ENCODE data around the gene ALKBH5. TPM values are rescaled to one million over a fixed set of nuclear protein-coding genes. Genes with fewer than 3 reads are reported as not detected.

ALKBH5 gene
- total RNA-seq, 2 donors from 2014 or later, result 45.4 to 48.8 TPM

DNA sequence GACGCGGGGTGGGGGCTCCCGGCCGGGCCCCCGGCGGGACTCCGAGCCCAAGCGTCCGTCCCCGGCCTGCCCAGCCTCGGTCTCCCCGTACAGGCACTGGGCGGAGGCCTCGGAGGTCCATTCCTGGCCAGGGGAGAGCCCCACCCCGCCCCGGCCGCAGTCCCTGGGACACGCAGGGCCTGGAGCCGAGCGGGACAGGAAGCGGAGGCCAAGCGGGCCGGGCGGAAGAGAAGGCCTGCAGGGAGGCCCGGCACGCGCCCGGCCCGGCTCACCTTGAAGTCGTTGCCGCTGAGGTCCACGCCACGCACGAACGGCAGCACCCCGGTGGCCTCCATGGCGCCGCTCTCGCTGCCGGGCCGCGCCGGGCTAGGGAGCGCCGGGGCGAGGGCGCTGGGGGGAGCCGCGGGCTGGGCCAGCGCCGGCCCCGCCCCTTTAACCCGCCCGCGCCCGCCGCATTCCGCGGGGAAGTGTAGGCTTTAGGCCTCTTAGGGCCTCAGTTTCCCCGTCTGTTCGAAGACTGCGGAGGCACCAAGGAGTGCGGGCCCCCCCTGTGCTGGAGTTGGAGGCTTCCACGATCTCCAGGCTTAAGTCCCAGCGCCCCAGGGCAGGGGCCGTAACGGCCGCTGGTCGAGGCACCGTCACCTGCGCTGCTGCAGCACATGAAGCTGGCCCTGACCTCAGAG, 74.9 kb downstream of the ALKBH5 start, which contains the start of gene FLII:
FLII (minus strand) TSS at position 383 of the 683 bp plus-strand sequence; CDS start at position 335, 48 bp downstream.
- ATAC-seq, result peak; percentile 49
- Histone ChIP-seq H3K4me3 (peak within 1 kb of the TSS; percentile 49 to 94), H3K36me3 (replicated peaks in 1 of 2; ENCODE audit: insufficient read depth in 1 of 2, low read depth in 2 of 2) (peaks cover 10 to 20% of the 10 kb centered on the region in 2 donors), H3K27me3 (no peaks in the 10 kb centered on the region), H3K9me3 (no peaks in the 10 kb centered on the region), H3K4me1 (peaks cover 51% of the 10 kb centered on the region), H3K27ac (peak within 1 kb of the TSS; percentile 89 to 99 (median 97))
- peak; percentile 45 to 68 (median 60) for DNase-seq
- intact Hi-C loops (cut with DNase I), result no loop called here
- WGBS, 2 donors, result 0 to 1% methylated on average over 9 to 71 of the region's 71 CpGs
- TF ChIP-seq, protein P1, sequence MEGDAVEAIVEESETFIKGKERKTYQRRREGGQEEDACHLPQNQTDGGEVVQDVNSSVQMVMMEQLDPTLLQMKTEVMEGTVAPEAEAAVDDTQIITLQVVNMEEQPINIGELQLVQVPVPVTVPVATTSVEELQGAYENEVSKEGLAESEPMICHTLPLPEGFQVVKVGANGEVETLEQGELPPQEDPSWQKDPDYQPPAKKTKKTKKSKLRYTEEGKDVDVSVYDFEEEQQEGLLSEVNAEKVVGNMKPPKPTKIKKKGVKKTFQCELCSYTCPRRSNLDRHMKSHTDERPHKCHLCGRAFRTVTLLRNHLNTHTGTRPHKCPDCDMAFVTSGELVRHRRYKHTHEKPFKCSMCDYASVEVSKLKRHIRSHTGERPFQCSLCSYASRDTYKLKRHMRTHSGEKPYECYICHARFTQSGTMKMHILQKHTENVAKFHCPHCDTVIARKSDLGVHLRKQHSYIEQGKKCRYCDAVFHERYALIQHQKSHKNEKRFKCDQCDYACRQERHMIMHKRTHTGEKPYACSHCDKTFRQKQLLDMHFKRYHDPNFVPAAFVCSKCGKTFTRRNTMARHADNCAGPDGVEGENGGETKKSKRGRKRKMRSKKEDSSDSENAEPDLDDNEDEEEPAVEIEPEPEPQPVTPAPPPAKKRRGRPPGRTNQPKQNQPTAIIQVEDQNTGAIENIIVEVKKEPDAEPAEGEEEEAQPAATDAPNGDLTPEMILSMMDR (IDR thresholded peaks at IDR 0.05), result peak in 1 of 7 experiments; percentile 9
- TF ChIP-seq POLR2A (IDR thresholded peaks at IDR 0.05), result peak; percentile 66 to 76 (median 69)

Other genes with a start within 250 kb of the ALKBH5 start
- gene TOM1L2, start 211.4 kb upstream of the ALKBH5 start, total RNA-seq, result 10 to 100 TPM; 35.9 to 55.8 TPM
- gene DRC3, start 211.0 kb upstream of the ALKBH5 start, total RNA-seq, result 1 to 10 TPM; 2.9 to 6.9 TPM
- 10 to 100 TPM; 10.9 to 34.3 TPM for gene ATPAF2, start 144.7 kb upstream of the ALKBH5 start, total RNA-seq
- 10 to 100 TPM in 1 of 2 donors, 1 to 10 TPM in 1; 3.6 to 20.4 TPM for gene GID4, start 144.4 kb upstream of the ALKBH5 start, total RNA-seq
- gene DRG2, start 95.9 kb upstream of the ALKBH5 start, total RNA-seq, result 10 to 100 TPM; 17.8 to 30.1 TPM
- gene MYO15A, start 75.1 kb upstream of the ALKBH5 start, total RNA-seq, result 1 to 10 TPM in 1 of 2 donors, under 1 TPM in 1; under 0.01 to 1.3 TPM
- 10 to 100 TPM in 1 of 2 donors, 1 to 10 TPM in 1; 6.6 to 11.4 TPM for gene LLGL1, start 41.8 kb downstream of the ALKBH5 start, total RNA-seq
- 100 to 1,000 TPM; 154 to 173 TPM for gene FLII, start 74.9 kb downstream of the ALKBH5 start, total RNA-seq
- gene MIEF2, start 76.8 kb downstream of the ALKBH5 start, total RNA-seq, result 10 to 100 TPM; 16.2 to 21.8 TPM
- gene TOP3A, start 131.2 kb downstream of the ALKBH5 start, total RNA-seq, result 10 to 100 TPM; 13.2 to 22.3 TPM
- gene SMCR8, start 131.5 kb downstream of the ALKBH5 start, total RNA-seq, result 1 to 10 TPM; 7.9 to 9.1 TPM
- gene SHMT1, start 179.7 kb downstream of the ALKBH5 start, total RNA-seq, result 10 to 100 TPM; 10.1 to 16.5 TPM
- not detected for gene EVPLL, start 193.9 kb downstream of the ALKBH5 start, total RNA-seq